Nephron progenitor cell (in vitro differentiated cells): ENCODE results near the gene SOS1.

Experiments used
- DNase-seq: peaks from one replicate; pipeline ENCODE4 v3.0.0; 2021
- H3K27ac Mint-ChIP-seq: 2 replicates; pipeline ENCODE4 v1.8.0; 2021; ENCODE audit warnings: mild to moderate bottlenecking, moderate library complexity, mixed read lengths
- H3K27me3 Mint-ChIP-seq: 2 replicates; pipeline ENCODE4 v1.8.0; 2021; ENCODE audit warnings: mild to moderate bottlenecking, low read depth, mixed read lengths; ENCODE audit not compliant: poor library complexity
- H3K36me3 Mint-ChIP-seq: 2 replicates; pipeline ENCODE4 v1.8.0; 2021; ENCODE audit warnings: low read depth, mixed read lengths
- H3K4me1 Mint-ChIP-seq: 2 replicates; pipeline ENCODE4 v1.8.0; 2021; ENCODE audit warnings: mixed read lengths
- H3K4me3 Mint-ChIP-seq: 2 replicates; pipeline ENCODE4 v1.8.0; 2021; ENCODE audit warnings: mild to moderate bottlenecking, moderate library complexity, mixed read lengths
- H3K9me3 Mint-ChIP-seq: 2 replicates; pipeline ENCODE4 v1.8.0; 2021; ENCODE audit warnings: mild to moderate bottlenecking, moderate library complexity, mixed read lengths
- TF ChIP-seq, protein P1 (sequence below): fragments of 200-600 bp; sonication (generic); IDR thresholded peaks from 2 replicates; pipeline ENCODE4 v1.5.0; 2021; ENCODE audit warnings: antibody characterized with exemption

The SOS1 gene

DNA sequence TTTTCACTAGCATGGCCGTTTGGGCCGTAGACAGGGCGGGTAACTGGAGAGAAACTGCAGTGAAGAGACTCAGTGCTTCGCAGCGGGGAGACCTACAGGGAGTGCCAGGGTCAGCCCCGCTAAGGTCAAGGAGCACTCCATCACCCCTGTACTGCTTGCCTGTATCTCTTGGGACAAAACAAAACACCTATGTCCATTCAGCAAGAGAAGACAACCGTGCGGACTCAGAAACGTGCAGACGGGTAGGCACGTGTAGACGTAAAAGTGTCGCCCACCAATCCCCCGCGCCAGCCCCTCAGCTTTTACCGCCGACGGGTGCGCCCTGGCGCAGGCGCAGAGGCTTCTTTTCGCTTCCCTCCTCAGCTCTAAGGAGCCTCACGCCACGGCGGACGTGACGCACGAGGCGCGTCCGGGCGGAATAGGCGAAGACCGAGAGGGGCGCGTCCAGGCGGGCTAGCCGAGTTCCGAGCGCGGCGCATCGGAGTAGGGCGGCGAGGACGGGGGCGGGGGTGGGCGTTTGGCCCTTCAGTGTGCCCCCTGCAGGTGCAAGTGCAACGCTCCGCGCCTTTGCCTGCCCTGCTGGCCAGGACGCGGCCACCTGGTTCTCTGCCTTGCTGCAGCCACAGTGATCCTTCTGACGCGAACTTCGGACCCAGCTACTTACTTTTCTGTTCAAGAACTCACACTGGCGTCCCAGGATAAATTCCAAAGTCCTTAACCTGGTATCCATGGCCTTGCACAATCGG, 3.3 kb upstream of the SOS1 start:
- TF ChIP-seq, protein P1, sequence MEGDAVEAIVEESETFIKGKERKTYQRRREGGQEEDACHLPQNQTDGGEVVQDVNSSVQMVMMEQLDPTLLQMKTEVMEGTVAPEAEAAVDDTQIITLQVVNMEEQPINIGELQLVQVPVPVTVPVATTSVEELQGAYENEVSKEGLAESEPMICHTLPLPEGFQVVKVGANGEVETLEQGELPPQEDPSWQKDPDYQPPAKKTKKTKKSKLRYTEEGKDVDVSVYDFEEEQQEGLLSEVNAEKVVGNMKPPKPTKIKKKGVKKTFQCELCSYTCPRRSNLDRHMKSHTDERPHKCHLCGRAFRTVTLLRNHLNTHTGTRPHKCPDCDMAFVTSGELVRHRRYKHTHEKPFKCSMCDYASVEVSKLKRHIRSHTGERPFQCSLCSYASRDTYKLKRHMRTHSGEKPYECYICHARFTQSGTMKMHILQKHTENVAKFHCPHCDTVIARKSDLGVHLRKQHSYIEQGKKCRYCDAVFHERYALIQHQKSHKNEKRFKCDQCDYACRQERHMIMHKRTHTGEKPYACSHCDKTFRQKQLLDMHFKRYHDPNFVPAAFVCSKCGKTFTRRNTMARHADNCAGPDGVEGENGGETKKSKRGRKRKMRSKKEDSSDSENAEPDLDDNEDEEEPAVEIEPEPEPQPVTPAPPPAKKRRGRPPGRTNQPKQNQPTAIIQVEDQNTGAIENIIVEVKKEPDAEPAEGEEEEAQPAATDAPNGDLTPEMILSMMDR, result peak; percentile 59
- H3K36me3 Mint-ChIP-seq, result no peaks in the 10 kb centered on the region
- DNase-seq, result peak; percentile 98
- H3K27ac Mint-ChIP-seq, result peak overlapping the region; percentile 99
- peaks cover 44% of the 10 kb centered on the region for H3K4me1 Mint-ChIP-seq
- H3K27me3 Mint-ChIP-seq, result peaks cover 19% of the 10 kb centered on the region
- peak overlapping the region; percentile 91 for H3K4me3 Mint-ChIP-seq
- no peaks in the 10 kb centered on the region for H3K9me3 Mint-ChIP-seq

DNA sequence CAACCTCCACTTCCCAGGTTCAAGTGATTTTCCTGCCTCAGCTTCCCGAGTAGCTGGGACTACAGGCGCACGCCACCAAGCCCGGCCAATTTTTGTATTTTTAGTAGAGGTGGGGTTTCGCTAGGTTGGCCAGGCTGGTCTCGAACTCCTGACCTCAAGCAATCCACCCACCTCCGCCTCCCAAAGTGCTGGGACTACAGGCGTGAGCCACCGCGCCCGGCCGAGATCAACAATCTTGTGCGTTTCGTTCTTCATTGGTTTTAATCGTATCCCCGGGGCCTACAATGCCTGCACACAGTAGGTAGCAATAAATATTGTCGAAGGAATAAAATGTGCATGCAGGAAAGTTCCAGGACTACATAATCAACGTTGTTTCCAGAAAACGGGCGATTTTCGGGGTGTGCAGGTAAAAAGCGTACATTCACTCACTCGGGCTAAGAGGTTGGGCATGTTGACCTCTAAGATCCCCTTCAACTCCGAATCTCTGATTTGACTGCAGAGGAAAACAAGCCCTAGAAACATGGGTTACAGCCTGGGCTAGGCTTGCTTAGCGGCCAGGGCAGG, 2.7 kb upstream of the SOS1 start:
- H3K27me3 Mint-ChIP-seq, result peaks cover 15% of the 10 kb centered on the region
- DNase-seq, result no peak
- H3K4me1 Mint-ChIP-seq, result peaks cover 50% of the 10 kb centered on the region
- H3K27ac Mint-ChIP-seq, result peak overlapping the region; percentile 99
- no peaks in the 10 kb centered on the region for H3K9me3 Mint-ChIP-seq
- TF ChIP-seq, protein P1, result no peak
- H3K4me3 Mint-ChIP-seq, result peak overlapping the region; percentile 91
- no peaks in the 10 kb centered on the region for H3K36me3 Mint-ChIP-seq

DNA sequence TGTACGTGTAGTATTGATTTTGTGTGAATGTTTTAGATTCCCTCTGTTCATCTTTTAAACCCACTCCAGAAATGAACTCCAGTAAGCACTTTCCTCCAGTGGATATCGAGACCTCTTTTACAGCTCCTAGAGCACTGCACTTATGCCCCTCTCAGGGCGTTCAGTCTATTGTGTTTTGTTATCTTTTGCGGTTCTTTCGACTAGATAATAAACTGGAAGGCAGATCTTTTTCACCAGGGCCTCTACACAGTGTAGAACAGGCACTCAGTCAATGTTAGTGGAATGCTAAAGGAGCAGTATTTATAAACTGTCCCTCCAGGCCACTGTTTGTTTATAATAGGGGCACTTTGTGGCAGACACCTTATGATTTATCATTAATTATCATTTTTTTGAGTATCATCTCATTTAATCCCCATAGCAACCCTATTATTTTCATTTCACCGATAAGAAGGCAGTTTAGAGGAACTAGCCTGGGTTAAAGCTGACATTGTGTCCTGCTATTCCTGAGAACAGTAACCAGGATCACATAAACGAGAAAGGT, 742 bp upstream of the SOS1 start:
- peaks cover 11% of the 10 kb centered on the region for H3K36me3 Mint-ChIP-seq
- peaks cover 3% of the 10 kb centered on the region for H3K27me3 Mint-ChIP-seq
- H3K9me3 Mint-ChIP-seq, result no peaks in the 10 kb centered on the region
- peak overlapping the region; percentile 85 for H3K4me3 Mint-ChIP-seq
- H3K4me1 Mint-ChIP-seq, result peaks cover 65% of the 10 kb centered on the region
- TF ChIP-seq, protein P1, result no peak
- H3K27ac Mint-ChIP-seq, result peak overlapping the region; percentile 99
- DNase-seq, result no peak

DNA sequence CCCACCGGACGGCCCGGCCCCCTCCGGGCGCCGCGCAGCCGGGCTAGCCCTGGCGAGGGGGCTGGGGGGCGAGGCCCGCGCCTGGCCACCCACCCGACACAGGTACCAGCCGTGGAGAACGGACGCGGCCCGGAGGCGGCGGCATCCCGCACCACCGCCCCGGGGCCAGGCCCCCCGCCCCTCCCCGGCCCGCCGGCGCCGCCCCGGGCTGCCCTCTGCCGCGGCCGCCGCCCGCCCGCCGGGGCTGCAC, 405 bp downstream of the SOS1 start:
- peaks cover 22% of the 10 kb centered on the region for H3K36me3 Mint-ChIP-seq
- H3K4me1 Mint-ChIP-seq, result peaks cover 62% of the 10 kb centered on the region
- TF ChIP-seq, protein P1, result no peak
- peaks cover 8% of the 10 kb centered on the region for H3K9me3 Mint-ChIP-seq
- DNase-seq, result no peak
- no peaks in the 10 kb centered on the region for H3K27me3 Mint-ChIP-seq
- no peak overlapping the region for H3K4me3 Mint-ChIP-seq
- no peak overlapping the region for H3K27ac Mint-ChIP-seq

DNA sequence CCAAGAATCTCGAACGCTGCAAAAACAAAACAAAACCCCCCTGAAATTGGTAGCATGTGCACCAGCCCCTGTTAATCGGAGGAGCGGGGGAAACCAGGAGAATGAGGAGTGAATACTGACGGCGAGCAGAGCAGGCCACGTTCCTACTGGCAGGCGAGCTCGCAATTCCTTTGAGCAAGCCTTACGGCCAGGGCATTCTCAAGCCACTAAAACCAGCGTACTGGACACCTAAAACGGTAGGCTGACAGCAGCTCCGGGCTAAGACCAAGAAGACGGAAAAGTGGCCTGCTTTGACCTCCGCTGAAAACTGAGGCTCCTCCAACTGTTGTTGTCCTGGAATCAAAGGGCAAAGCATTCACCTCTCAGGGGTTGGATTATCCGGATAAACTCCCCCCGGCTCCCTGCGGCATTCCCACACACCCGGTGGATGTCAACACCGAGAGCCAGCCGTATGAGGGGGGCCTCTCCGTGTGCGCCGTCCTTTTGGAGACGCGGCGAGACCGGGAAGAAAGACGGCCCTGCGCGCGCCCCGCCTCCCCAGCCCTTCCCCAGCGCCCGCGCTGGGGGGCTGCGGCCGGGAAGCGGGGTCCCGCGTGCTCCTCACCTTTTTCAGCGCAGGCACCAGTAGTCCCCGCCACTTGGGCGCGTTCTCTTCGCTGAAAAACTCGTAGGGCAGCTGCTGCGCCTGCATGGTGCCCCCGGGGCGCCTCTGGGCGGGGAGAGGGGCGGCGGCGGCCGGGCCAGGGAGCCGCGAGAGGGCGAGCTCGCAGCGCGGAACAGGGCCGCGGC, 925 bp downstream of the SOS1 start:
- peaks cover 57% of the 10 kb centered on the region for H3K4me1 Mint-ChIP-seq
- peak; percentile 67 for DNase-seq
- H3K36me3 Mint-ChIP-seq, result peaks cover 24% of the 10 kb centered on the region
- peak overlapping the region; percentile 90 for H3K4me3 Mint-ChIP-seq
- no peaks in the 10 kb centered on the region for H3K27me3 Mint-ChIP-seq
- H3K27ac Mint-ChIP-seq, result peak overlapping the region; percentile 99
- peaks cover 8% of the 10 kb centered on the region for H3K9me3 Mint-ChIP-seq
- TF ChIP-seq, protein P1, result no peak
